Measurements from ENCODE around the gene HOXB3.

- TF ChIP-seq POLR2A (IDR thresholded peaks at IDR 0.05): no peak
- no peak for TF ChIP-seq CTCF (IDR thresholded peaks at IDR 0.05 in 8 of 11, conservative IDR thresholded peaks at IDR 0.05 in 3 of 11)
- no peak for TF ChIP-seq POLR2AphosphoS5 (IDR thresholded peaks at IDR 0.05)
These were observed 39.3 kb upstream of the HOXB3 start for GRCh38 chr17:48629411-48629759.

All from spleen (tissue), 7 donors.